K562 (cell line): ENCODE measurements around the gene GNS.

ENCODE experiments used
- CBFB ChIP-seq: sonication (generic); formaldehyde crosslinking; IDR thresholded peaks from 2 replicates; pipeline ENCODE4 v1.4.0; 2020; ENCODE audit warnings: mild to moderate bottlenecking, missing genetic modification reagents
- CEBPG ChIP-seq, 3 experiments: fragments of 200-800 bp in 1 of 3; sonication (Bioruptor generic) in 1 of 3; sonication (generic) in 1 of 3; formaldehyde crosslinking in 1 of 3; IDR thresholded peaks in 2 of 3; conservative IDR thresholded peaks in 1 of 3; 2 replicates each; pipeline versions ENCODE4 v1.6.1 to v1.8.0; 2016 to 2022; ENCODE audit warnings: missing compliant biosample characterization in 2 of 3, missing genetic modification characterization in 2 of 3, mild to moderate bottlenecking in 1 of 3, missing genetic modification reagents in 1 of 3
- CHAMP1 ChIP-seq: fragments of 450-650 bp; IDR thresholded peaks from 2 replicates; pipeline ENCODE4 v1.6.1; 2016; ENCODE audit warnings: mild to moderate bottlenecking
- CREM ChIP-seq: IDR thresholded peaks from 2 replicates; pipeline ENCODE4 v1.6.1; 2014; ENCODE audit warnings: antibody characterized with exemption, low read depth
- CTCF ChIP-seq, 3 experiments: IDR thresholded peaks in 2 of 3; conservative IDR thresholded peaks in 1 of 3; 2 replicates each; pipeline ENCODE4 v1.5.1; 2011 to 2012; ENCODE audit warnings: low read length in 3 of 3, mild to moderate bottlenecking in 3 of 3, control low read depth in 2 of 3, improper control_type of control experiment in 1 of 3, inconsistent platforms in 1 of 3, low read depth in 1 of 3, mixed read lengths in 1 of 3, moderate library complexity in 1 of 3; ENCODE audit not compliant: insufficient read depth in 2 of 3
- DPF2 ChIP-seq: fragments of 450-650 bp; IDR thresholded peaks from 2 replicates; pipeline ENCODE4 v1.6.1; 2016
- HOMEZ ChIP-seq: fragments of 250-450 bp; sonication (Bioruptor Pico); IDR thresholded peaks from 2 replicates; pipeline ENCODE4 v1.4.0; 2020; ENCODE audit warnings: mild to moderate bottlenecking, moderate library complexity
- KLF16 ChIP-seq: IDR thresholded peaks from 2 replicates; pipeline ENCODE4 v1.6.1; 2016; ENCODE audit warnings: antibody characterized with exemption
- MYC ChIP-seq, 2 experiments: fragments of 250-450 bp in 1 of 2; sonication (Bioruptor Pico) in 1 of 2; IDR thresholded peaks; 2 replicates each; pipeline versions ENCODE4 v1.5.1 to v1.6.1; 2012 to 2021; ENCODE audit warnings: low read depth in 2 of 2, borderline replicate concordance in 1 of 2, improper control_type of control experiment in 1 of 2, low read length in 1 of 2, mild to moderate bottlenecking in 1 of 2, moderate library complexity in 1 of 2
- SIX5 ChIP-seq, 2 experiments: IDR thresholded peaks; 2 replicates each; pipeline ENCODE4 v1.6.1; 2011; ENCODE audit warnings: low read length in 2 of 2, borderline replicate concordance in 1 of 2, low read depth in 1 of 2, mild to moderate bottlenecking in 1 of 2, moderate library complexity in 1 of 2; ENCODE audit not compliant: insufficient read depth in 1 of 2
- SREBF2 ChIP-seq: sonication (generic); formaldehyde crosslinking; IDR thresholded peaks from 2 replicates; pipeline ENCODE4 v1.4.0; 2020; ENCODE audit warnings: mild to moderate bottlenecking, missing genetic modification reagents
- SUPT5H ChIP-seq: fragments of 450-650 bp; IDR thresholded peaks from 2 replicates; pipeline ENCODE4 v1.6.1; 2016
- ZNF124 ChIP-seq: sonication (generic); formaldehyde crosslinking; IDR thresholded peaks from 2 replicates; pipeline ENCODE4 v1.8.1; 2022; ENCODE audit warnings: missing genetic modification reagents
- ZNF263 ChIP-seq: sonication (generic); formaldehyde crosslinking; IDR thresholded peaks from 2 replicates; pipeline ENCODE4 v1.8.0; 2022; ENCODE audit warnings: mild to moderate bottlenecking, missing genetic modification reagents, borderline replicate concordance

DNA sequence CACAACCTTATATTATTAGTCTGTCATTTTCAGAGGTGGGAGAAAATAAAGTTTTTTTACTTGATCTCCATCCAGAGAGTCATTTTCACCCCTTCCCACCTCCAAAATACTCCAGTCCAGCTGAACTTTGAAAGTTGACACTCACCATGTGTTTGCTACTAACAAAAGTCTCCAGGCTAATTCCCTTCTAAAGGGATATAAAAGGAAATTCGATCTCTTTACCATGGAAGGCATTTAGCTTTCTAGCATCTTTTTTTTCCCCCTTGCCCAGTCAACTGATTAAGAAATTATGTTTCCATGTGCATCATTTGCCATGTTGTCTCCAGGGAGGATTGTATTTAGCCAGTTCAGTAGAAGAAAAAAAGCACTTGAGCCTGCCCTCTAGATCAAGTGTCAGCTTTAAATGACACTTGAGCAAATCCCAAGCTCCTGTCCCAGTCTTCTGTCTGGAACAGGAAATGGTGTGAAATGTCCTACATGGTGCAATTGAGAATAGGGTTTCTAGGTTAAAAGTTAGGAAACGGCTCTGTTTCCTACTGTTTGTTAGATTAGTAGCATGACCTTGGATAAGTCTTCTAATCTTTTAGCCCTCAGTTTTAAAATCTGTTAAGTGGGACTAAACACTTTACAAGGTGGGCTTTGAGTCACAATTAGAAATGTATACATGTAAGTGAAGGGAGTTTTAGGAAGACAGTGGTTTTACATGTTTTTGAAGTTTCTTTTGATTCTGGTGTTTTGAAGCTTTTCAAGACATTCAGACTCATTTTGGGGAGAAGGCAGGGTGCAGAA, 67.2 kb downstream of the GNS start:
- TF ChIP-seq CHAMP1 (no peak), CREM (no peak), ZNF263 (CRISPR knock-in tag) (no peak), MYC (IDR thresholded peaks at IDR 0.05; ENCODE audit: low read depth, low read length) (no peak), MYC (CRISPR knock-in tag; IDR thresholded peaks at IDR 0.05; ENCODE audit: borderline replicate concordance, low read depth) (no peak), CTCF (IDR thresholded peaks at IDR 0.05 in 2 of 3, conservative IDR thresholded peaks at IDR 0.05 in 1 of 3; ENCODE audit: insufficient read depth in 2 of 3, low read depth in 1 of 3, low read length in 3 of 3) (no peak), DPF2 (no peak), SREBF2 (CRISPR knock-in tag) (no peak), CBFB (CRISPR knock-in tag) (no peak), SIX5 (IDR thresholded peaks at IDR 0.05; ENCODE audit: borderline replicate concordance in 1 of 2, insufficient read depth in 1 of 2, low read depth in 1 of 2, low read length in 2 of 2) (no peak), ZNF124 (no peak), KLF16 (no peak), SUPT5H (no peak), HOMEZ (CRISPR knock-in tag) (no peak), CEBPG (CRISPR knock-in tag; IDR thresholded peaks at IDR 0.05) (no peak), CEBPG (tag; conservative IDR thresholded peaks at IDR 0.05 in 1 of 2, IDR thresholded peaks at IDR 0.05 in 1 of 2) (no peak)
